Measurements from ENCODE around the gene HOMER2. TPM values are rescaled to one million over a fixed set of nuclear protein-coding genes. Genes with fewer than 3 reads are reported as not detected.

Gene HOMER2
- total and polyA plus RNA-seq, 2 experiments from 2014 or later = 10.8 to 23.9 TPM

DNA sequence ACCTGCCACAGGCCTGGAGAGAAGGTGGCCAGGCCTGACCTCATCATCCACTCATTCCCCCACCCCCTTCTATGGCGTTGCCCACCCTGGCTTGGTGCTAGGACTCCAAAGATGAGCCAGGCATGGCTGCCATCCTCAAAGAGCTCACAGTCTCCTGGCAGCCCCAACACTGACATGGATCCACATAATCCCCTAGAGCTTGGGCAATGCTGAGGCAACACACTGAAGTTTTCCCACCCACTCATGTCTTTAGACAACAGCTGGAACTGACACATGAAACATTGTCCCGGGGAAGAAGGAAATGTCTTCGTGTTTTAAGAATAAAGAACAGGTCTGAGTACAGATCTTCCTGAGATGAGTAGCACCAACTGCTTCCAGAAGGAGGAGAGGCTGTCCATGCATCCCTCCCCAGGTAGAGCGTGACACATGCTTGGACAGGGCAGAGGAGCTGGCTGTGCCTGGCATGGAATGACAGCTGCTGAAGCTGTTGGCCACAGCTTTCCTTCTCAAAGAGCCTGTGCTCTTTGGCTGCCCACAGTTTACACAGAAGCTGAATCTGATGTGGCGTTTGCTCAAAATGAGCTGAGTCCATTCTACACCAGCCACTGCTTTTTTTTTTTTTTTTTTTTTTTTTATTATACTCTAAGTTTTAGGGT, 70.1 kb downstream of the HOMER2 start (continued):
- TF ChIP-seq ZNF331 (CRISPR knock-in tag; IDR thresholded peaks at IDR 0.05; ENCODE audit: low read depth) (no peak), EZH2 (IDR thresholded peaks at IDR 0.05; ENCODE audit: low read depth, unreplicated experiment) (no peak)
- TF ChIP-seq, protein P1, sequence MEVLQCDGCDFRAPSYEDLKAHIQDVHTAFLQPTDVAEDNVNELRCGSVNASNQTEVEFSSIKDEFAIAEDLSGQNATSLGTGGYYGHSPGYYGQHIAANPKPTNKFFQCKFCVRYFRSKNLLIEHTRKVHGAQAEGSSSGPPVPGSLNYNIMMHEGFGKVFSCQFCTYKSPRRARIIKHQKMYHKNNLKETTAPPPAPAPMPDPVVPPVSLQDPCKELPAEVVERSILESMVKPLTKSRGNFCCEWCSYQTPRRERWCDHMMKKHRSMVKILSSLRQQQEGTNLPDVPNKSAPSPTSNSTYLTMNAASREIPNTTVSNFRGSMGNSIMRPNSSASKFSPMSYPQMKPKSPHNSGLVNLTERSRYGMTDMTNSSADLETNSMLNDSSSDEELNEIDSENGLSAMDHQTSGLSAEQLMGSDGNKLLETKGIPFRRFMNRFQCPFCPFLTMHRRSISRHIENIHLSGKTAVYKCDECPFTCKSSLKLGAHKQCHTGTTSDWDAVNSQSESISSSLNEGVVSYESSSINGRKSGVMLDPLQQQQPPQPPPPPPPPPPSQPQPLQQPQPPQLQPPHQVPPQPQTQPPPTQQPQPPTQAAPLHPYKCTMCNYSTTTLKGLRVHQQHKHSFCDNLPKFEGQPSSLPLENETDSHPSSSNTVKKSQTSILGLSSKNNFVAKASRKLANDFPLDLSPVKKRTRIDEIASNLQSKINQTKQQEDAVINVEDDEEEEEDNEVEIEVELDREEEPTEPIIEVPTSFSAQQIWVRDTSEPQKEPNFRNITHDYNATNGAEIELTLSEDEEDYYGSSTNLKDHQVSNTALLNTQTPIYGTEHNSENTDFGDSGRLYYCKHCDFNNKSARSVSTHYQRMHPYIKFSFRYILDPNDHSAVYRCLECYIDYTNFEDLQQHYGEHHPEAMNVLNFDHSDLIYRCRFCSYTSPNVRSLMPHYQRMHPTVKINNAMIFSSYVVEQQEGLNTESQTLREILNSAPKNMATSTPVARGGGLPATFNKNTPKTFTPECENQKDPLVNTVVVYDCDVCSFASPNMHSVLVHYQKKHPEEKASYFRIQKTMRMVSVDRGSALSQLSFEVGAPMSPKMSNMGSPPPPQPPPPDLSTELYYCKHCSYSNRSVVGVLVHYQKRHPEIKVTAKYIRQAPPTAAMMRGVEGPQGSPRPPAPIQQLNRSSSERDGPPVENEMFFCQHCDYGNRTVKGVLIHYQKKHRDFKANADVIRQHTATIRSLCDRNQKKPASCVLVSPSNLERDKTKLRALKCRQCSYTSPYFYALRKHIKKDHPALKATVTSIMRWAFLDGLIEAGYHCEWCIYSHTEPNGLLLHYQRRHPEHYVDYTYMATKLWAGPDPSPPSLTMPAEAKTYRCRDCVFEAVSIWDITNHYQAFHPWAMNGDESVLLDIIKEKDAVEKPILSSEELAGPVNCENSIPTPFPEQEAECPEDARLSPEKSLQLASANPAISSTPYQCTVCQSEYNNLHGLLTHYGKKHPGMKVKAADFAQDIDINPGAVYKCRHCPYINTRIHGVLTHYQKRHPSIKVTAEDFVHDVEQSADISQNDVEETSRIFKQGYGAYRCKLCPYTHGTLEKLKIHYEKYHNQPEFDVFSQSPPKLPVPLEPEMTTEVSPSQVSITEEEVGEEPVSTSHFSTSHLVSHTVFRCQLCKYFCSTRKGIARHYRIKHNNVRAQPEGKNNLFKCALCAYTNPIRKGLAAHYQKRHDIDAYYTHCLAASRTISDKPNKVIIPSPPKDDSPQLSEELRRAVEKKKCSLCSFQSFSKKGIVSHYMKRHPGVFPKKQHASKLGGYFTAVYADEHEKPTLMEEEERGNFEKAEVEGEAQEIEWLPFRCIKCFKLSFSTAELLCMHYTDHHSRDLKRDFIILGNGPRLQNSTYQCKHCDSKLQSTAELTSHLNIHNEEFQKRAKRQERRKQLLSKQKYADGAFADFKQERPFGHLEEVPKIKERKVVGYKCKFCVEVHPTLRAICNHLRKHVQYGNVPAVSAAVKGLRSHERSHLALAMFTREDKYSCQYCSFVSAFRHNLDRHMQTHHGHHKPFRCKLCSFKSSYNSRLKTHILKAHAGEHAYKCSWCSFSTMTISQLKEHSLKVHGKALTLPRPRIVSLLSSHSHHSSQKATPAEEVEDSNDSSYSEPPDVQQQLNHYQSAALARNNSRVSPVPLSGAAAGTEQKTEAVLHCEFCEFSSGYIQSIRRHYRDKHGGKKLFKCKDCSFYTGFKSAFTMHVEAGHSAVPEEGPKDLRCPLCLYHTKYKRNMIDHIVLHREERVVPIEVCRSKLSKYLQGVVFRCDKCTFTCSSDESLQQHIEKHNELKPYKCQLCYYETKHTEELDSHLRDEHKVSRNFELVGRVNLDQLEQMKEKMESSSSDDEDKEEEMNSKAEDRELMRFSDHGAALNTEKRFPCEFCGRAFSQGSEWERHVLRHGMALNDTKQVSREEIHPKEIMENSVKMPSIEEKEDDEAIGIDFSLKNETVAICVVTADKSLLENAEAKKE (CRISPR knock-in tag; IDR thresholded peaks at IDR 0.05) = no peak

DNA sequence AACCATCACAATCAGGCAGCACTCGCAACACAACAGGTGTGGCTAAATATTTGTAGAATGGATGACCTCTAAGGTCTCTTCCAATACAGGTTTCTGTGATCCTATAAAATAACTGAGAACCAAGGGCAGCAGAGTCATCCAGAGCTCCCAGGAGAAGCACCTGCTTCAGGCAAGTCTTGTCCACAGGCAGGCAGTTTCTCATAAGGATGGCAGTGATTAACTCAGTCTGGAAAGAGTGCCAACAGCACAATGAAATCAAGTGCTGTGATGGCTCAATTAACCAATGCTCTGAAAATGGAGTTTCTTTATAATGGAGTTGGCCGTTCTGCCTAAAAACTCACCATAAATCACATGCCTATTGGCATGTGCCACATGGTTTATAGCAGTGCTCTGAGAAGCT, 70.8 kb downstream of the HOMER2 start:
- Histone ChIP-seq H2AFZ (no peak overlapping the region), H3K4me2 (no peak overlapping the region), H3K79me2 (replicated peaks; ENCODE audit: insufficient read depth) (no peaks in the 10 kb centered on the region), H3K4me3 (no peak overlapping the region), H3K36me3 (ENCODE audit: insufficient read depth) (no peaks in the 10 kb centered on the region), H4K20me1 (replicated peaks; ENCODE audit: insufficient read depth) (no peaks in the 10 kb centered on the region), H3K27ac (ENCODE audit: low read depth) (no peak overlapping the region), H3K27me3 (ENCODE audit: insufficient read depth) (no peaks in the 10 kb centered on the region), H3K9me2 (ENCODE audit: insufficient read depth) (no peaks in the 10 kb centered on the region), H3K4me1 (ENCODE audit: insufficient read depth) (no peaks in the 10 kb centered on the region), H3F3A (replicated peaks; ENCODE audit: low read depth) (no peaks in the 10 kb centered on the region)
- H3K27me3 Mint-ChIP-seq (ENCODE audit: insufficient read depth, low read depth, poor library complexity) = peaks cover 1% of the 10 kb centered on the region
- H3K9me3 Mint-ChIP-seq = no peaks in the 10 kb centered on the region
- H3K4me1 Mint-ChIP-seq = peaks cover 5% of the 10 kb centered on the region
- DNase-seq (ENCODE audit: low spot score) (no peak), ATAC-seq (no peak)
- H3K27ac Mint-ChIP-seq = no peak overlapping the region
- no peaks in the 10 kb centered on the region; the same call in 2 of the 3 replicates for H3K36me3 Mint-ChIP-seq (ENCODE audit: low read depth)
- H3K4me3 Mint-ChIP-seq = no peak overlapping the region
- TF ChIP-seq, protein P1 (CRISPR knock-in tag; IDR thresholded peaks at IDR 0.05) = no peak
- TF ChIP-seq ZNF331 (CRISPR knock-in tag; IDR thresholded peaks at IDR 0.05; ENCODE audit: low read depth) (no peak), CREB1 (CRISPR knock-in tag; IDR thresholded peaks at IDR 0.05; ENCODE audit: low read depth) (no peak), ZNF114 (CRISPR knock-in tag; IDR thresholded peaks at IDR 0.05) (no peak), STAT1 (IDR thresholded peaks at IDR 0.05; ENCODE audit: unreplicated experiment) (no peak)

All from GM23338 (cell line).